HG03045 (cell line): ENCODE measurements around the gene OR1F1.
"Not testable (repeated sequence)": the region's sequence is repeated elsewhere in the genome, so short reads cannot be mapped to it uniquely, and the experiment has no call there.

Source experiments
- ATAC-seq: cut with Tn5 transposase; IDR thresholded peaks from one replicate; pipeline ENCODE4 v1.9.1; 2021; ENCODE audit warnings: mild to moderate bottlenecking, moderate library complexity; ENCODE audit not compliant: unreplicated experiment

Gene OR1F1

DNA sequence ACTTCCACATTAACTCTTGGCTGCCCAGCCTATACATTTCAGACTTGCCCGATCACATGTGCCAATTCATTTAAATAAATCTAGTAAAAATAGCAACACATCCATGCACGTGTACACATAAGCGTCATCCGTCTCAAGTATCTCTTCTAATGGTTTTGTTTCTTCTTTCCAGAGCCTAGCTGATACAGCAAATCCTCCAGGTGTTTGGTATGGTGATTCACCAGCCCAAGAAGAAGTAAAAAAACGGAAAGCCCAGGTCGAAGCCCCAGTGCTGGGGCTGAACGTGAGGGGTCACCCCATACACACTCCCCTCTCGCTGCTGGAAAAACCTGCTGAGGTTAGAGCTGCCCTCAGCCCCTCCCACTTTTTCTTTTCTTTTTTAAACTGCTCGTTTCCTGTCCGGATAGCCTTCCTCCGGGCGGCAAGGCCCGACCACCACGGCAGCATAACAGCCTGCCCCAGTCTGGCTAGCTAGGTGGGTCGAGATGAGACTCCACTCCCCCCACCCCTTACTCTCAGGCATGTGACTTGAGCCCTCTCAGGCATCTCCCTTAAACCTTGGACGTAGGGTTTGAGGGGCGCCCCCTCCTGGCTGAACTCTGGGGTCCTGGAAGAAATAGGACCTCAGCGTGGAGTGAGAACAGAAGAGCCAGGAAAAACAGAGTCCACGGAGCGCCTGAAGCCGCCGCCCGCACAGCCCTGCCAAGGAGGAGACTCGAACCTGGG is 13.9 kb upstream of the OR1F1 start:
- no peak for ATAC-seq

DNA sequence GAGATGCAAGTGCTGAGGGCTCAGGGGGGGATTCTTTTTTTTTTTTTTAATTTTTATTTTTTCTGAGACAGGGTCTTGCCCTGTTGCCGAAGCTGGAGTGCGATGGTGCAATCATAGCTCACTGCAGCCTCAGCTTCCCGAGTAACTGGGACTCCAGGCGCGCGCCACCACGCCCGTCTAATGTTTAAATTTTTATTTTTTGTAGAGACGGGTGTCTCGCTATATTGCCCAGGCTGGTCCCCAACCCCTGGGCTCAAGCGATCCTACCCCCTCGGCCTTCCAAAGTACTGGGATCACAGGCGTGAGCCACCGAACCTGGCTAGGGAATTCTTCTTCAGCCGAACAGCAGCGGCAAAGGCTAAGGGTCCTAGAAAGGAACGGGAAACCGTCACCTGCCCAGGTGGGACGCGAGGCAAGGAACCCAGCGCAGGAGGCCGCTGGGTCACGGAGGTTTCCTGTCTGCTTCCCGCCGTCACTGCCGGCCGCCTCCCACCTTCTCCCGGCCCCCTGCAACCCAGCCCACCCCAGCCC is 13.3 kb upstream of the OR1F1 start:
- ATAC-seq: no peak

- ATAC-seq: no peak
These were observed 12.6 kb upstream of the OR1F1 start for GRCh38 chr16:3175157-3176093.

- ATAC-seq: no peak
These were observed 8.4 kb upstream of the OR1F1 start for GRCh38 chr16:3179651-3180050.

DNA sequence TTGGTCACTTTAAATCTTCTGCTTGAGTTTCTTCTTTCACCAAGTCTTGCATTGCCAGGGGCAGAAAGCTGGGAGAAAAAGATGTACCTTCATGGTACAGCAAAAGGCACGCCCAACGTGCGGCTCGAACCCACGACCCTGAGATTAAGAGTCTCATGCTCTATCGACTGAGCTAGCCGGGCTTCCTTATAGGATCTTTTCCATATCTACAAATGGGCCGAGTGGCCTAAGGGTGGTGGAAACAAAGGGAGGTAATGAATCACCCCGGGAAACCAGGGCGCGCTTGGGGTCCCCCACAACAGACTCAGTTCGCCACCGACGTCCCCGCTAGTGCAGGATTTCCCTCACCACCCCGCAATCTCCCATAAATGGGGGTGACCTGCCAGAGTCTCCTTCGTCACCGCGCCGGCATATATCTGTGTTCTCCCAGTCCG is 7.5 kb upstream of the OR1F1 start:
- ATAC-seq: no peak

GRCh38 chr16:3182293-3182607 is 5.8 kb upstream of the OR1F1 start:
- not testable (repeated sequence) for ATAC-seq

DNA sequence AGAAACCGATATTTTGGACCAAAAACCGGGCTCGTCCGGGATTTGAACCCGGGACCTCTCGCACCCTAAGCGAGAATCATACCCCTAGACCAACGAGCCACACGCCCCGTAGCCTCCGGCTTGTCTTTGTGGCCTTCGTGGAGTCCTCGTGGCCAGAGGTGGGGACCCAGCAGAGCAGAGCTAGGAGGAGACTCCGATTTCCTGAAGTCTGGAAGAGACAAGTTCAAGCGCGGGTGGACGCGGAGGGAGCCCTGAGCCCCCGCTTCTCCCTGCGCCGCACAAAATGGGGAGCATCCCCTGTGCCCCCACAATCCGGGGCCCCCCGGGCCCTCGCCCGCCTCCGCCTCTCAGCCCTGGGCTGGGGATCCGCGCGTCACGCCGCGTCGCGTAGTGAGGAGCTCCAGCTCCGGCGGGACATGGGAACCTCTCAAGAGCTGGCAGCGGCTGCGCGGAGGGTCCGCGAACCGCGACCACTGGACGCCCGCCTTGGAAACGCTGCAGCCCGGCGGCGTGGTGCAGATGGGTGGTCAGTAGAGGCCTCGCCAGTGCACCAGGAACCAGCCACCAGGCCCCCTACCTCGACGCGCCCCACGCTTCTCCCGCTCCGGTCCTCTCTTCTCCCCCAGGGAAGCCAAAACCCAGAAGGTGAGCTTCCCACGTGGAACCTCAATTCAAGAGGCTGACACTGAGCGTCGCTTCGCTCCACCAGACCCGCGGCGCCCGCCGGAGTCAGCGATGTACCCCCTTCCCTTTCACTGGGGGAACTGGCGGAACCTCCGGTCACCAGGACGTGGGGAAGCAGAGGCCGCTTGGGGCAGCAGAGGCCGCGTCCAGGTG is 5.2 kb upstream of the OR1F1 start:
- ATAC-seq: no peak

GRCh38 chr16:3183445-3184139 is 4.4 kb upstream of the OR1F1 start:
- ATAC-seq: no peak

DNA sequence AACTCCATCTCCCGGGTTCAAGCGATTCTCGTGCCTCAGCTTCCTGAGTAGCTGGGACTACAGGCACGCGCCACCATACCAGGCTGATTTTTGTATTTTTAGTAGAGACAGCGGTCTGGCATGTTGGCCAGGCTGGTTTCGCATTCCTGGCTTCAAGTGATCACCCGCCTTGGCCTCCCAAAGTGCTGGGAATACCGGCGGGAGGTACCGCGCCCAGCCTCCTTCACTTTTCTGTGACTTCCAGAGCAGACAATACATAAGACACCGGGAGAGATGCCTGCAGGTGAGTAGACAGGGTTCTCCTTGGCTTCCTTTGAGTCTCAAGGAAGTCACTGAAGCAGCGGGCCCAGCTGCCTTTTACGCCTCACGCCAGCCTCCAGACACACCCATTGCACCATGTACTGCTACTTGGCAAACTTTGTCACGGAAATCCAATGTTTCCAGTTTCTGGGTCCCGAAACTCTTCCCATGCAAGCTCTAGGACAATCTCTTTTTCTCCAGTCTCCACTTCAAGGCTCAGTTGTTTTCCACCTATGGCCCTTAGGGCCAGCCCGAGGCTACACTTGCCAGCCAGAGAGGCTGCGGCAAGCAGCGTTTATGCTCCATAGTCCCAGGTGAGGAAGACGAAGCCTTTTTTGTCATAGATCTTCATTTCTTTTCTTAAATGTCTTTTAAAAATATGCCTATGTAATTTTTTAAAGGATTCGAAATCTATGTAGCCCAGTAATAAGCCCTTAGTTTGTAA is 886 bp upstream of the OR1F1 start:
- ATAC-seq: no peak

GRCh38 chr16:3188675-3188924 is 596 bp downstream of the OR1F1 start:
- no peak for ATAC-seq

- ATAC-seq: no peak
These were observed 1.2 kb downstream of the OR1F1 start for GRCh38 chr16:3188925-3189825.

DNA sequence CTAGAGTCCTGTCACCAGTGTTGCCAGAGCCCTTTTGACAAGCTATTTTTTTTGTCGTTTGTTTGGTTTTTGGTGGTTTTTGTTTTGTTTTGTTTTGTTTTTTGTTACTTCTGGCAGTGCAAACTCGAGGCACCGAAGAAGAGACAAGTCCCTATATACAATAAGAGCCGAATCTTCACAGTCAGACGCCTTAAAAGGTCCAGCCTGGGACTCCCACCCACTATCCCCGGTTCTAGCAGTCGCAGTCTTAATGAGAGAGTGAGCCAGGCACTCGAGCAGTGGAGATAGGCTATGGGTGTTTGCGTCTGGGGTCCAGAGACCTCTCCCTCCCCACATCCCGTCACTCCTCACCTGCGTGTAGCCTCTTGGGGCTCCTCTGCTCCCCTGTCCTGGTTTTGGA is 1.9 kb downstream of the OR1F1 start:
- no peak for ATAC-seq

DNA sequence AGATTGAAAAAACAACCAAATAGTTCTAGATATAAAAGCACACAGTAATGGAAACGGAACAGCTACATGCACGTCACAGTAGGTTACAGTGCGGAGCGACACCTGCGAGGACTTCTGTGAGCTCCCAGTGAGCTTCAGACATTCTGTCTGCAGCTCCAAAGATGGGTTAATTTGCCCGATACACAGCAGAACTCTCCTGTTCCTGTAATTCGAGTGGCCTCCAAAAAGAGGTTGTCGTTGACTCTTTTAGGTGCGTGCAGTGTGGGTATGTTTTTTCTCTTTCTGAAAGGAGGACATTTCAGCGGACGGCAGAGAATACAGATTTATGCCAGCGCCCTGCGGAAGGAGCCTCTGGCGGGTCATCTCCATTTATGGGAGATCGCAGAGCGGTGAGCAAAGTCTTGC is 2.9 kb downstream of the OR1F1 start:
- ATAC-seq: no peak

GRCh38 chr16:3192476-3193019 is 4.5 kb downstream of the OR1F1 start:
- no peak for ATAC-seq

GRCh38 chr16:3193221-3194212 is 5.5 kb downstream of the OR1F1 start:
- no peak for ATAC-seq

DNA sequence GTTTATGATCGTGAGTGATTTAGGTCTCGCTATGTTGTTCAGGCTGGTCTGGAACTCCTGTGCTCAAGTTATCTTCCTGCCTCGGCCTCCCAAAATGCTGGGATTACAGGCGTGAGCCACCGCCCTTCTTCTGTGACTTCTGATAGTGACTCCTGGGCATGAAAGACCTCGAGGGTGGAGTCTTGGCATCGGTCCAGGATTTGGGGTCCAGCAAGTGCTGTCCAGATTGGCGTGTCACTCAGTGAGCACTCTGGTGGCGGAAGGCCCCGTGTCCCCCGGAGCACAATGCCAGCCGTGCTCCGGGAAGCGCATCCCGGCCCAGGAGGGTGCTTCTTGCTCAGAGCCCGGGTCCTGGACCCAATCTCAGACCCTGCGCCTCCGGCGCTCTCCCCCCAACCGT is 6.8 kb downstream of the OR1F1 start:
- no peak for ATAC-seq

GRCh38 chr16:3195975-3196374 is 8.0 kb downstream of the OR1F1 start:
- ATAC-seq: no peak
